ENCODE measurements around the gene MRGPRF.

Gene MRGPRF

DNA sequence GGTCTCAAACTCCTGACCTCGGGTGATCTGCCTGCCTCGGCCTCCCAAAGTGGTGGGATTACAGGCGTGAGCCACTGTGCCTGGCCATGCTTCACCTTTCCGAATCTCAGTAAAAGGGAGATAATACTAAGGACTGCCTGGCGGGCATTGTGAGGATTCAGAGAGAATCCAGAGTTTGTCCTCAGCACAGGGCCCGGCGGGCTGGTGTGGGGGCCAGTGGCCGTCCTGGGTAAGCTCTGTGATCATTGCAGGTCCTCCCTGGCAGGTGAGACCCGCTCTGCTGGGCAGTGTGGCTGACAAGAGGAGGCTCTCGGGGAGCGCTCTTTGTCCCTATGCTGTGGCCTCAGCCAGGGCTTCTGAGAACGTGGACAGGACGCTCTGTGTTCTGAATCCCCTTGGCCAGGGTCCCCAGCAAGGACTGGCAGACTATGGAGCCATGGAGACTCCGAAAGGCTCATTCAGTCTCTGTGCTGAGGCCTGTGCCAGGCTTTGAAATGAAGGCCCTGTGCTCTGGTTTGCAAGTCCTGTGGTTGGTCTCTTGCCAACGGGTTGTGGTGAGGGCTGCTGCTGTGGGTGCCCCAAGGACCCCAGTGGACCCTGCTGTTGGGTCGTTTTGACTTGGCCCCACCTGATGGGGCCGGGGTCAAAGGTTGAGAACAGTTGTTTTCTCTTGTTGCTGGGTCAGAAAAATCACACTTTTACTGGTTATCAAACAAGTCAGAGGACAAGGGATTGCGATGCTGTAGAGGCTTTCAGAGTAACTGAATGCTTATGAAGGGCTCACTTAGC is 37.7 kb upstream of the MRGPRF start:
- no peak for DNase-seq

- peak; percentile 16 to 19 for DNase-seq
These were observed 36.4 kb upstream of the MRGPRF start for GRCh38 chr11:69049490-69049867.

GRCh38 chr11:69048694-69049489 is 35.8 kb upstream of the MRGPRF start, which contains the start of gene TPCN2:
Gene TPCN2 (plus strand): TSS chr11:69048932. CDS start chr11:69048998, 66 bp downstream.
- peak; percentile 67 to 89 for DNase-seq

DNA sequence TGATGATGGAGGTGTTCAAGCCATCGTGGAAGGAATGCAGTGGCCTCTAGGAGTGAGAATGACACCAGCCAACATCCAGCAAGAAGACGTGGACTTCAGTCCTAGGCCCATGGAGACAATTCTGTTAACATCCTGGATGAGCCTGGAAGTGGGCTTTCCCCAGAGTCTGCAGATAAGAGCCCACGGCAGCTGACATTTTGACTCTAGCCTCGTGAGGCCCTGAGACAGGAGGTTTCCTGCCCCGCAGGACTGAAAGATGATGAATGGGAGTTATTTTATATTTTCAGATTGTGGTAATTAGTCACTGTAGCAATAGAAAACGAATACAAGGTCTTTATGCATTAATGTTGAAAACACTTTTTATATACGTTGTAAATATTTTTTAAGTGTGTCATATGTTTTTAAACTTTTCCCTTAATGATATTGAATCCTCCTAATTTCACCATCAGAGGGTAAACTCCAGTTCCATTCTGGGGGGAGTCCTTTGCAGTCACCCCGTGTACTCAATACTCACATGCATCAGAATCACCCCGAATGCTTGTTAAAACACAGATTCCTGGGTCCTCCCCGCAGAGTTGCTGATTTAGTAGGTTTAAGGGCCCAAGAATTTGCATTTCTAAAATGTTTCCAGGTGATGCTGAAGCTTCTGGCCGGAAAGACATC is 35.1 kb upstream of the MRGPRF start:
- DNase-seq, result no peak

- peak in 1 of 2 donors; percentile 19 for DNase-seq
These were observed 31.3 kb upstream of the MRGPRF start for GRCh38 chr11:69044111-69045013.

DNA sequence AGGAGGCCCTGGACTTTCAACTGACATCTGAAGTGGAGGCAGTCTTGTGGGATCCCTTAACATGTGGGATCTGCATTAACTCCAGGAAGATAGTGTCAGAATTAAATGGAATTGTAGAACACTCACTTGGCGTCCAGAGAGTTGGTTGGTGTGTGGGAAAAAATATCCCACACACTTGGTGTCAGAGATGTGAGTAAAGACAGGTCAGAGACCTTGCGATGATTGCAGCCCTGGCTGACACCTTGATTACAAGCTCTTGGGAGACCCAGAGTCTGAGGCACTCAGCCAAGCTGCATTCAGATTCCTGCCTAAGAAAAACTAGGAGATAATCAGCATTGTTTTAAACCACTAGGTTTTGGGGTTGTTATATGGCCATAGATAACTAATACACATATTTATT is 28.5 kb upstream of the MRGPRF start:
- DNase-seq, result no peak

- no peak for DNase-seq
These were observed 27.7 kb upstream of the MRGPRF start for GRCh38 chr11:69040581-69041260.

DNA sequence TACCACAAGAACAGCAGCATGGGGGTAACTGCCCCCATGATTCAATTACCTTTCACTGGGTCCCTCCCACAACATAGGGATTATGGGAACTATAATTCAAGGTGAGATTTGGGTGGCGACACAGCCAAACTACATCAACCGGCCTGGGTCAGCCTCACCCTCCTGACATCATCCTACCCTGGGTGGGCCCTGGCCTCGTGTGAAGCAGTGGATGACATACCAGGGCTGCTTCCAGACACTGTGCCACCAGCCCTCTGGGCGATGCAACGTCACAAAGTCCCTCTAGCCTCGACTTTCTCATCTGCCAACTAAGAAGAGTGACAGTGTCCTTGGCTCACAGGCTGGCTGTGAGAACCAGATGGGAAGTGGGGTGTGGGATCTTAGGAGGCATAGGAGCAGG is 27.0 kb upstream of the MRGPRF start:
- no peak for DNase-seq

DNA sequence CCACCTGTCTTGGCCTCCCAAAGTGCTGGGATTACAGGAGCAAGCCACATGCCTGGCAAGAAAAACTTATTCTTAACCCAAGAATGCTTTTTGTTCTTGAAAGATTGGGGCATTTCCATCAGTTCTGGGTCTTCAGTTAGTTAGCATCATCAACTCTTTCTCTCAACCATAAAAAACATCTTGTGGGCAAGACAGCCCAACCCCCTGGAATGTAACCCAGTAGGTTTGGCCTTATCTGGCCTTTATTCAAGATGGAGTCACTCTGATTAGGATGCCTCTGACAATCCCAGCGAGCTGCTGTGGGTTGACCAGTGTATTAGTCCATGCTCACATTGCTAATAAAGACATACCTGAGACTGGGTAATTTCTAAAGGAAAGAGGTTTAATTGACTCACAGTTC is 26.5 kb upstream of the MRGPRF start:
- no peak for DNase-seq

DNA sequence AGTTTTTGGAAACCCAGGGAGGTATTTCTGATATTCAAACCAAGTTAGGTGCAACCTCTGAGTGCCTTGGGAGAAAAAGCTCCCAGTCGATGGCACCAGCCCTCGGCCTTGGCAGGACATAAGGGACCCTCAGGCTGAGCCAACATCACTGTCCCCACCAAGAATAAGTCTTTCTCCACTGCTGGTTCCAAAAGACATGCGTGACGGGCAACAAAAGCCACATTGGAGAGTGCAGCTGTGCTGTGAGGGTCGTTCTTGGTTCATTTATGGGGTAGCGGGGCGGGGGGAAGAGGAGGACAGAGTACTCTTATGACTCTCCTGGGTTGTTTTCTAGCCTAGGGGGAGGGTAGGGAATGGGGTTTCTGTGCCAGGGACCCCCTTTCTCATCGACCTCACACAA is 24.5 kb upstream of the MRGPRF start:
- no peak for DNase-seq

DNA sequence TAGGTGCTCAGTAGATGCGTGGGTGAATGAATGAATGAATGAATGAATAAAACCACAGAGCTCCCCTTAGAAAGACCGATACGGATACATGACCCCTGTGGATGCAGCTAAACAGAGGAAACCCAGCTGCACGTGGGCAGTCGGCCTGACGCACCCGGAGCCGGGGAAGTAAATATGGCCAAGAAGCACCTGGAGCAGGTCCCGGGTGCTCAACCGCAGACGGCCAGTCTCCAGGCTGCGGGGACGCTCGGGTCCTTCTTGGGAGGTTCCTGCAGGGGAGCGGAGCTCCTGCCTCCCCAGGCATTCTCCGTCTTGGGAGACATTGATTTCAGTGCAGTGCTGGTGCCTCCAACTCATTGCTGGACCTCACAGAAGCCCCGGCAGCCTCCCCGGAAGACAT is 24.0 kb upstream of the MRGPRF start:
- DNase-seq, result no peak

- no peak for DNase-seq
These were observed 22.9 kb upstream of the MRGPRF start for GRCh38 chr11:69035946-69036340.

DNA sequence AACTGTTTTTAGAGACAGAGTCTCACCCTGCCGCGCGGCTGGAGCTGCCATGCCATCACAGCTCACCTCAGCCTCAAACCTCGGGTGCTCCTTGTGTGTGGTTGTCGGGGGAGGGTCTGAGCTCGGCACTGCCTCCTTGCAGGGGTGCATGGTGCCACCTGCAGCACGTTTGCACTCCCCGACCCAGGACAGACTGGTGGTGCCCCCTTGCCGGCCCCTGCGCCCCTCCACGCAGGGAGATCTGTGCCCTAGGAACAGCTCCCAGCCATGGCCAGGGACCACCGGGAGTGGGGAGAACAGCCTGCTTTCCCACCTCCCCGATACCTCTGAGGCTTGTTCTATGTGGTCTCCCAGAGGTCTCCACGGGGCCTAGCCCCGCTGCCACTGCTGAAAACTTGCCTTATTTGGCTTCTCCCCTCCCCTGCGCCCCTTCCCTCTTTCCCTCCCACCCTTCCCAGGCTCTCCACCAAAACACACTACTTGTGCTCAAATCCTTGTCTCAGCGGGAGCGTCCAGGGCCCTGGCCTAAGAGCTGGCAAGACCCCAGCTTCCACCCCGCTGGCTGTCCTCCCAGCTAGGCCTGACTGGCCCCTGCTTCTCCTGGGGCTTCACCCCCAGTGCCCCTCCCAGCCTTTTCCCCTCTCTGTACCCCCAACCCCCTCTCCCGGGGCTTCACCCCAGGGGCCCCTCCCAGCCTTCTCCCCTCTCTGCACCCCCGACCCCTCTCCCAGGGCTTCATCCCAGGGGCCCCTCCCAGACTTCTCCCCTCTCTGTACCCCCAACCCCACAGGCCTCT is 22.3 kb upstream of the MRGPRF start:
- DNase-seq, result no peak

- DNase-seq, result no peak
These were observed 21.2 kb upstream of the MRGPRF start for GRCh38 chr11:69034123-69034867.

DNA sequence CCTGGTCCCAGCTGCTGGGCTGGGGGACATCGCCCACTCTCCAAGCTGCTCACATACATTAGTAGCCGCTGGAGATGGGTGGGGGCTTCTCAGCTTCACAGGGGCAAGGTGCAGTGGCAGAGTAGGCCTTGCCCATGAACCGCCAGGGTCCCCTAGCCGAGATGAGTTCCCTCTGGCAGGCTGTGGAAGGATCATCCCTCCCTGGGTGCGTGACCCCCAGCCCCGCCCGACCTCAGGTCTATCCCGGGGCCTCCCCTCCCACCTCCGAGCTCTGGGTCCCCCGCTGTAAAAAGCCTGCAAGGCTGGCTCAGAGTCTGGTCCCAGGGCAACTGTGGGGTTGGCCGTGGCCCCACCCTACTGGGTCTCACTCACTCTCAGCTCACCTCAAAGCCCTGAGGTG is 20.4 kb upstream of the MRGPRF start:
- DNase-seq, result no peak

- DNase-seq, result no peak
These were observed 19.8 kb upstream of the MRGPRF start for GRCh38 chr11:69032833-69033232.

GRCh38 chr11:69030301-69030700 is 17.3 kb upstream of the MRGPRF start:
- no peak for DNase-seq

DNA sequence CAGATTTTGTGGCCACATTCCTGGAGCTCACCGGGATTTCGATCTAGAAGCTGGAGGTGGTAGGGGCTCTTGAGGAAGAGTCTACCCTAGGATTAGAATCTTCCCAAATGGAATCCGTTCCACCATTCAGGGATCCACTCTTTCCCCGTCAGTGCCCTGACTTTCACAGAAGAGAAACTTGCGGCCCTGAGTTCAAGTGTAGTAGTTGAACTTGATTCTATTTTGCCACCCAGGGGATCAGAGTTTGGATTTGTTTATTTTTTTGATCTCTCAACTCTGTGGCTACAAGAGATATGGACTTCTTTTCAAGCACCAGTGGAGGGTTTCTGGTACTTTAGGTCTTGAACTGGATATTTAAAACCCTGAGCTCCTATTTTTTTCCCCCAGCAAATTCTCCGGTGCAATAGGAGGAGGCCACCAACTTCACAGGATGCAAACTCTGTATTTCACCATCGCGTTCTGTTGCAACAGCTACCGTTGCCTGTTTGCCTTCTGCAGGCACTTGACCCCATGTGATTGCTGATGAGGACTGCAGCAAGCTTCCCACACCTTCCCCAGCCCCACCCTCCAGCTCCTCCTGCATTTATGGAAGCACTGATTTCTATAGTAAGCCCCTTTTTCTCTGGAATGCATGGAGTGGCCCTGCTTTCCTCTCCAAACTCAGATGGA is 14.8 kb upstream of the MRGPRF start:
- DNase-seq, result no peak

GRCh38 chr11:69024509-69024908 is 11.5 kb upstream of the MRGPRF start:
- DNase-seq, result no peak

GRCh38 chr11:69022260-69022659 is 9.2 kb upstream of the MRGPRF start:
- DNase-seq, result no peak
